Neural cell (in vitro differentiated cells): ENCODE measurements around the gene PNKD. TPM values are rescaled to one million over a fixed set of nuclear protein-coding genes. Genes with fewer than 3 reads are reported as not detected.

ENCODE experiments used
- H2AFZ ChIP-seq: fragments of 200-600, 300-800 bp; sonication (generic), shearing (Covaris generic); 2 replicates; pipeline ENCODE4 v1.6.0; 2014; ENCODE audit warnings: low read depth, mild to moderate bottlenecking, antibody characterized with exemption, low read length, moderate library complexity
- H3F3A ChIP-seq: fragments of 200-600 bp; shearing (Covaris generic); 2 replicates; pipeline ENCODE4 v1.6.1; 2016; ENCODE audit warnings: mild to moderate bottlenecking, moderate library complexity, mixed read lengths, antibody characterized with exemption, low read length; ENCODE audit not compliant: insufficient read depth, poor library complexity, severe bottlenecking
- H3K27ac ChIP-seq: fragments of 200-600, 300-800 bp; sonication (generic), shearing (Covaris generic); 2 replicates; pipeline ENCODE4 v1.5.1; 2014; ENCODE audit warnings: mild to moderate bottlenecking, low read length, moderate library complexity
- H3K27me3 ChIP-seq: fragments of 300-800, 200-600 bp; sonication (generic), shearing (Covaris generic); 2 replicates; pipeline ENCODE4 v1.6.0; 2014; ENCODE audit warnings: mild to moderate bottlenecking, low read depth, low read length, moderate library complexity; ENCODE audit not compliant: insufficient read depth
- H3K36me3 ChIP-seq: fragments of 300-800, 200-600 bp; sonication (generic), shearing (Covaris generic); 2 replicates; pipeline ENCODE4 v1.5.1; 2014; ENCODE audit warnings: mild to moderate bottlenecking, antibody characterized with exemption, low read length, moderate library complexity; ENCODE audit not compliant: insufficient read depth
- H3K4me2 ChIP-seq: fragments of 300-800, 200-600 bp; sonication (generic), shearing (Covaris generic); 2 replicates; pipeline ENCODE4 v1.6.0; 2014; ENCODE audit warnings: mild to moderate bottlenecking, low read length
- H3K4me3 ChIP-seq: fragments of 300-800, 200-600 bp; sonication (generic), shearing (Covaris generic); 2 replicates; pipeline ENCODE4 v1.5.1; 2014; ENCODE audit warnings: mild to moderate bottlenecking, low read length, moderate library complexity
- H3K79me2 ChIP-seq: fragments of 200-600 bp; shearing (Covaris generic); replicated peaks from 2 replicates; pipeline ENCODE4 v1.6.0; 2014; ENCODE audit warnings: mild to moderate bottlenecking, low read length, moderate library complexity; ENCODE audit not compliant: insufficient read depth
- H3K9ac ChIP-seq: fragments of 300-800, 200-600 bp; sonication (generic), shearing (Covaris generic); 2 replicates; pipeline ENCODE4 v1.6.1; 2016; ENCODE audit warnings: mild to moderate bottlenecking, low read length, mixed read lengths
- H3K9me2 ChIP-seq: fragments of 200-600 bp; shearing (Covaris generic); 2 replicates; pipeline ENCODE4 v1.6.1; 2016; ENCODE audit warnings: mild to moderate bottlenecking, low read length, mixed read lengths; ENCODE audit not compliant: insufficient read depth
- H3K9me3 ChIP-seq: fragments of 200-600, 300-800 bp; sonication (generic), shearing (Covaris generic); 2 replicates; pipeline ENCODE4 v1.6.1; 2016; ENCODE audit warnings: mild to moderate bottlenecking, mixed run types, low read length, moderate library complexity, mixed read lengths
- H4K20me1 ChIP-seq: fragments of 200-600 bp; shearing (Covaris generic); 2 replicates; pipeline ENCODE4 v1.6.1; 2016; ENCODE audit warnings: mild to moderate bottlenecking, mixed run types; ENCODE audit not compliant: insufficient read depth
- EP300 ChIP-seq: fragments of 450-650 bp; conservative IDR thresholded peaks from 2 replicates; pipeline ENCODE4 v1.6.1; 2014; ENCODE audit warnings: antibody characterized with exemption, mild to moderate bottlenecking, moderate library complexity; ENCODE audit not compliant: poor library complexity, severe bottlenecking
- EZH2 ChIP-seq: fragments of 200-600, 300-800 bp; shearing (Covaris generic), sonication (generic); IDR thresholded peaks from 2 replicates; pipeline ENCODE4 v1.6.1; 2014; ENCODE audit warnings: antibody characterized with exemption, low read length, borderline replicate concordance, mild to moderate bottlenecking; ENCODE audit not compliant: insufficient read depth, poor library complexity, severe bottlenecking
- MXI1 ChIP-seq: fragments of 450-650 bp; conservative IDR thresholded peaks from 2 replicates; pipeline ENCODE4 v1.6.1; 2014; ENCODE audit warnings: antibody characterized with exemption, mild to moderate bottlenecking; ENCODE audit not compliant: poor library complexity, severe bottlenecking
- POLR2AphosphoS5 ChIP-seq: IDR thresholded peaks from 2 replicates; pipeline ENCODE4 v1.6.1; 2012
- RAD21 ChIP-seq: fragments of 450-650 bp; conservative IDR thresholded peaks from 2 replicates; pipeline ENCODE4 v1.6.1; 2014; ENCODE audit warnings: antibody characterized with exemption, mild to moderate bottlenecking, moderate library complexity
- SMC3 ChIP-seq: fragments of 450-650 bp; conservative IDR thresholded peaks from 2 replicates; pipeline ENCODE4 v1.6.1; 2014; ENCODE audit warnings: antibody characterized with exemption, mild to moderate bottlenecking, moderate library complexity; ENCODE audit not compliant: poor library complexity
- TAF1 ChIP-seq: IDR thresholded peaks from 2 replicates; pipeline ENCODE4 v1.6.1; 2012; ENCODE audit warnings: low read depth
- polyA plus RNA-seq: library from polyadenylated mRNA; depleted of rRNA; stranded (reverse); fragments of >200 nt; gene quantifications from 2 replicates; pipeline ENCODE4 v1.2.3, GENCODE V29; 2014
- TF ChIP-seq, protein P1 (sequence below): fragments of 450-650 bp; IDR thresholded peaks from 2 replicates; pipeline ENCODE4 v1.5.1; 2014; ENCODE audit warnings: antibody characterized with exemption, mild to moderate bottlenecking, moderate library complexity; ENCODE audit not compliant: poor library complexity, severe bottlenecking
- TF ChIP-seq, protein P2 (sequence below): IDR thresholded peaks from 2 replicates; pipeline ENCODE4 v1.6.1; 2012; ENCODE audit warnings: borderline replicate concordance

PNKD gene
- polyA plus RNA-seq, 1 donor from 2014 or later = 59.7 TPM

- Histone ChIP-seq H4K20me1 (no peaks in the 10 kb centered on the region), H3K4me3 (no peak overlapping the region), H2AFZ (no peak overlapping the region), H3K4me2 (no peak overlapping the region), H3K36me3 (no peaks in the 10 kb centered on the region), H3K79me2 (no peaks in the 10 kb centered on the region), H3K9me2 (no peaks in the 10 kb centered on the region), H3K9ac (no peak overlapping the region), H3F3A (no peaks in the 10 kb centered on the region), H3K9me3 (no peaks in the 10 kb centered on the region), H3K27ac (no peak overlapping the region), H3K27me3 (peaks cover 6% of the 10 kb centered on the region)
- TF ChIP-seq EP300 = no peak
- no peak for TF ChIP-seq EZH2
- TF ChIP-seq, protein P1, sequence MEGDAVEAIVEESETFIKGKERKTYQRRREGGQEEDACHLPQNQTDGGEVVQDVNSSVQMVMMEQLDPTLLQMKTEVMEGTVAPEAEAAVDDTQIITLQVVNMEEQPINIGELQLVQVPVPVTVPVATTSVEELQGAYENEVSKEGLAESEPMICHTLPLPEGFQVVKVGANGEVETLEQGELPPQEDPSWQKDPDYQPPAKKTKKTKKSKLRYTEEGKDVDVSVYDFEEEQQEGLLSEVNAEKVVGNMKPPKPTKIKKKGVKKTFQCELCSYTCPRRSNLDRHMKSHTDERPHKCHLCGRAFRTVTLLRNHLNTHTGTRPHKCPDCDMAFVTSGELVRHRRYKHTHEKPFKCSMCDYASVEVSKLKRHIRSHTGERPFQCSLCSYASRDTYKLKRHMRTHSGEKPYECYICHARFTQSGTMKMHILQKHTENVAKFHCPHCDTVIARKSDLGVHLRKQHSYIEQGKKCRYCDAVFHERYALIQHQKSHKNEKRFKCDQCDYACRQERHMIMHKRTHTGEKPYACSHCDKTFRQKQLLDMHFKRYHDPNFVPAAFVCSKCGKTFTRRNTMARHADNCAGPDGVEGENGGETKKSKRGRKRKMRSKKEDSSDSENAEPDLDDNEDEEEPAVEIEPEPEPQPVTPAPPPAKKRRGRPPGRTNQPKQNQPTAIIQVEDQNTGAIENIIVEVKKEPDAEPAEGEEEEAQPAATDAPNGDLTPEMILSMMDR = no peak
- no peak for TF ChIP-seq MXI1
- no peak for TF ChIP-seq RAD21
- no peak for TF ChIP-seq TAF1
- TF ChIP-seq SMC3 = no peak
- TF ChIP-seq, protein P2, sequence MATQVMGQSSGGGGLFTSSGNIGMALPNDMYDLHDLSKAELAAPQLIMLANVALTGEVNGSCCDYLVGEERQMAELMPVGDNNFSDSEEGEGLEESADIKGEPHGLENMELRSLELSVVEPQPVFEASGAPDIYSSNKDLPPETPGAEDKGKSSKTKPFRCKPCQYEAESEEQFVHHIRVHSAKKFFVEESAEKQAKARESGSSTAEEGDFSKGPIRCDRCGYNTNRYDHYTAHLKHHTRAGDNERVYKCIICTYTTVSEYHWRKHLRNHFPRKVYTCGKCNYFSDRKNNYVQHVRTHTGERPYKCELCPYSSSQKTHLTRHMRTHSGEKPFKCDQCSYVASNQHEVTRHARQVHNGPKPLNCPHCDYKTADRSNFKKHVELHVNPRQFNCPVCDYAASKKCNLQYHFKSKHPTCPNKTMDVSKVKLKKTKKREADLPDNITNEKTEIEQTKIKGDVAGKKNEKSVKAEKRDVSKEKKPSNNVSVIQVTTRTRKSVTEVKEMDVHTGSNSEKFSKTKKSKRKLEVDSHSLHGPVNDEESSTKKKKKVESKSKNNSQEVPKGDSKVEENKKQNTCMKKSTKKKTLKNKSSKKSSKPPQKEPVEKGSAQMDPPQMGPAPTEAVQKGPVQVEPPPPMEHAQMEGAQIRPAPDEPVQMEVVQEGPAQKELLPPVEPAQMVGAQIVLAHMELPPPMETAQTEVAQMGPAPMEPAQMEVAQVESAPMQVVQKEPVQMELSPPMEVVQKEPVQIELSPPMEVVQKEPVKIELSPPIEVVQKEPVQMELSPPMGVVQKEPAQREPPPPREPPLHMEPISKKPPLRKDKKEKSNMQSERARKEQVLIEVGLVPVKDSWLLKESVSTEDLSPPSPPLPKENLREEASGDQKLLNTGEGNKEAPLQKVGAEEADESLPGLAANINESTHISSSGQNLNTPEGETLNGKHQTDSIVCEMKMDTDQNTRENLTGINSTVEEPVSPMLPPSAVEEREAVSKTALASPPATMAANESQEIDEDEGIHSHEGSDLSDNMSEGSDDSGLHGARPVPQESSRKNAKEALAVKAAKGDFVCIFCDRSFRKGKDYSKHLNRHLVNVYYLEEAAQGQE = no peak
- TF ChIP-seq POLR2AphosphoS5 = no peak
Measured at GRCh38 chr2:218382785-218383184, 112.5 kb downstream of the PNKD start.

DNA sequence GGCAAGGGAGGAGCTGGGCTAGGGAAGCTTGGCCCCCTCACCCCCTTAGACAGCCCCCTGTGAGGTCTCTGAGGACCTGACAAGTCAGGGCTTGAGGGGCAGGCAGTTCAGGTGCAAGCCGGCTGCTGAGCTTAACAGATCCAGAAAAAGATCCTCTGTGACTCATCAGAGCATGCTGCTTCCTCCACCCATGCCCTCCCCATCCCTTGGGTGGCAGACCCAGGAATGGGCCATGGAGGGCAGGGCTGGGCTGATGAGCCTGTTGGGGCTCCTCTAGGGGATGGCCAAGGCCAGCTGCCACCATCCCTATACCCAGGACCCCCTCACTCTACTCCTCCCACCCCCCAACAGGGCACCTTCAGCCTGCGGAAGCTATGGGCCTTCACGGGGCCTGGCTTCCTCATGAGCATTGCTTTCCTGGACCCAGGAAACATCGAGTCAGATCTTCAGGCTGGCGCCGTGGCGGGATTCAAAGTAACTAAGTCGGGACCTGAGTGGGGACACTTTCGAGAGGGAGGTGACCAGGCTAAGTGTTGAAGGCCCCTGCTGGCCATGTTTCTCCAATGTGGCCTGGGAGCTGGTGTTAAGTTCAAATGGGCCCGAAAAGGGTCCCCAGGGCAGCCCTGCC, 113.7 kb downstream of the PNKD start:
- H3K27ac ChIP-seq = no peak overlapping the region

More for the DNA sequence above, 113.7 kb downstream of the PNKD start:
- Histone ChIP-seq H3K9me2 (no peaks in the 10 kb centered on the region), H3K36me3 (no peaks in the 10 kb centered on the region), H3K9me3 (no peaks in the 10 kb centered on the region), H3K4me2 (no peak overlapping the region), H3K9ac (no peak overlapping the region), H4K20me1 (no peaks in the 10 kb centered on the region), H3K79me2 (no peaks in the 10 kb centered on the region), H3F3A (no peaks in the 10 kb centered on the region), H3K27me3 (peaks cover 7% of the 10 kb centered on the region), H2AFZ (no peak overlapping the region), H3K4me3 (no peak overlapping the region)
- TF ChIP-seq POLR2AphosphoS5 (no peak), MXI1 (no peak), EZH2 (no peak), RAD21 (no peak), EP300 (no peak), TAF1 (no peak)
- TF ChIP-seq, protein P2 = no peak
